H1 (cell line): ENCODE results near the gene CLINT1. TPM values are rescaled to one million over a fixed set of nuclear protein-coding genes. Genes with fewer than 3 reads are reported as not detected.

Experiments
- CTCF ChIA-PET: fragments of 300-600 bp; sonication (Branson Sonifier 250); formaldehyde crosslinking; loops from one replicate; lab custom pipeline; 2021; ENCODE audit not compliant: partially characterized antibody; lab: Charles Lee
- POLR2A ChIA-PET: fragments of 300-600 bp; sonication (Branson Sonifier 250); formaldehyde crosslinking; loops from one replicate; lab custom pipeline; 2021; ENCODE audit warnings: inconsistent platforms; ENCODE audit not compliant: partially characterized antibody; lab: Charles Lee
- DNase-seq, 2 experiments: peaks; one replicate each; pipeline versions ENCODE4 v3.0.0 to v3.0.0-alpha.2; 2010 to 2022; ENCODE audit warnings: low spot score in 2 of 2, low read depth in 1 of 2, mixed read lengths in 1 of 2
- FAIRE-seq: peaks from 2 replicates; lab custom pipeline; 2011; peaks lifted over from hg19 to GRCh38; lab: Jason Lieb, UNC
- H2AFZ ChIP-seq: 2 replicates; pipeline ENCODE4 v1.8.1; 2012; ENCODE audit warnings: low read length, inconsistent platforms
- H2AK5ac ChIP-seq: 2 replicates; pipeline ENCODE4 v1.6.1; 2013; ENCODE audit warnings: low read depth, low read length
- H2BK120ac ChIP-seq: replicated peaks from 2 replicates; pipeline ENCODE3; 2013; ENCODE audit warnings: low read depth, low read length, inconsistent platforms
- H2BK12ac ChIP-seq: 2 replicates; pipeline ENCODE4 v1.6.1; 2013; ENCODE audit warnings: low read depth, low read length
- H2BK15ac ChIP-seq: 2 replicates; pipeline ENCODE4 v1.6.1; 2013; ENCODE audit warnings: low read length
- H2BK20ac ChIP-seq: 2 replicates; pipeline ENCODE4 v1.6.1; 2013; ENCODE audit warnings: low read length
- H2BK5ac ChIP-seq: 2 replicates; pipeline ENCODE4 v1.6.1; 2013; ENCODE audit warnings: low read depth, low read length
- H3K14ac ChIP-seq: 2 replicates; pipeline ENCODE4 v1.6.1; 2013; ENCODE audit warnings: inconsistent platforms; ENCODE audit not compliant: insufficient read length
- H3K18ac ChIP-seq: 2 replicates; pipeline ENCODE4 v1.6.1; 2013; ENCODE audit warnings: low read length; ENCODE audit errors: extremely low read depth
- H3K23ac ChIP-seq: 2 replicates; pipeline ENCODE4 v1.6.1; 2013; ENCODE audit warnings: inconsistent platforms; ENCODE audit not compliant: insufficient read length
- H3K23me2 ChIP-seq: 2 replicates; pipeline ENCODE4 v1.6.1; 2013; ENCODE audit warnings: low read depth, low read length
- H3K27ac ChIP-seq: 2 replicates; pipeline ENCODE4 v1.6.1; 2011; ENCODE audit warnings: low read depth, low read length, inconsistent platforms
- H3K27me3 ChIP-seq, 4 experiments: replicated peaks in 1 of 4; 1 replicate in 1 of 4; 2 replicates in 3 of 4; pipeline versions ENCODE4 v1.6.1 to v1.8.1; 2011 to 2013; ENCODE audit warnings: low read length in 3 of 4, mild to moderate bottlenecking in 3 of 4, inconsistent platforms in 2 of 4, mixed read lengths in 2 of 4, moderate library complexity in 1 of 4; ENCODE audit not compliant: control insufficient read depth in 3 of 4, insufficient read depth in 3 of 4; ENCODE audit errors: extremely low read depth in 1 of 4
- H3K36me3 ChIP-seq, 4 experiments: 2 replicates each; pipeline versions ENCODE4 v1.6.1 to v1.8.1; 2011 to 2013; ENCODE audit warnings: mild to moderate bottlenecking in 4 of 4, low read length in 3 of 4, moderate library complexity in 2 of 4, control low read depth in 1 of 4, inconsistent platforms in 1 of 4; ENCODE audit not compliant: insufficient read depth in 4 of 4, control insufficient read depth in 2 of 4
- H3K4ac ChIP-seq: replicated peaks from 2 replicates; pipeline ENCODE3; 2013; ENCODE audit warnings: low read length, low read depth, mixed read lengths, inconsistent platforms; ENCODE audit not compliant: insufficient read length
- H3K4me1 ChIP-seq, 4 experiments: replicated peaks in 1 of 4; 1 replicate in 1 of 4; 2 replicates in 3 of 4; pipeline versions ENCODE4 v1.6.1 to v1.8.1; 2011 to 2013; ENCODE audit warnings: low read length in 3 of 4, inconsistent platforms in 2 of 4, mixed read lengths in 1 of 4; ENCODE audit not compliant: insufficient read depth in 4 of 4, control insufficient read depth in 3 of 4
- H3K4me2 ChIP-seq, 2 experiments: 2 replicates each; pipeline versions ENCODE4 v1.6.1 to v1.8.1; 2011 to 2013; ENCODE audit warnings: low read depth in 2 of 2, low read length in 2 of 2, control low read depth in 1 of 2, inconsistent platforms in 1 of 2, mild to moderate bottlenecking in 1 of 2; ENCODE audit not compliant: insufficient read depth in 1 of 2
- H3K4me3 ChIP-seq, 4 experiments: fragments of 200-600, 300-600 bp in 1 of 4; sonication (generic), shearing (Covaris generic), sonication (Bioruptor Twin) in 1 of 4; 2 replicates each; pipeline versions ENCODE4 v1.5.1 to v1.8.1; 2011 to 2016; ENCODE audit warnings: low read length in 4 of 4, low read depth in 3 of 4, control low read depth in 2 of 4, inconsistent platforms in 2 of 4, mild to moderate bottlenecking in 2 of 4, mixed read lengths in 1 of 4, moderate library complexity in 1 of 4; ENCODE audit not compliant: insufficient read depth in 2 of 4; ENCODE audit errors: extremely low read depth in 1 of 4
- H3K56ac ChIP-seq: replicated peaks from 2 replicates; pipeline ENCODE3; 2013; ENCODE audit warnings: low read depth, mild to moderate bottlenecking, mixed read lengths, low read length, inconsistent platforms; ENCODE audit not compliant: insufficient read length
- H3K79me1 ChIP-seq: 2 replicates; pipeline ENCODE4 v1.6.1; 2013; ENCODE audit warnings: low read depth, low read length, control low read depth
- H3K79me2 ChIP-seq, 2 experiments: 2 replicates each; pipeline versions ENCODE4 v1.6.1 to v1.8.1; 2012 to 2013; ENCODE audit warnings: low read length in 2 of 2, mild to moderate bottlenecking in 2 of 2, inconsistent platforms in 1 of 2; ENCODE audit not compliant: insufficient read depth in 2 of 2, control insufficient read depth in 1 of 2
- H3K9ac ChIP-seq, 4 experiments: replicated peaks in 1 of 4; 1 replicate in 1 of 4; 2 replicates in 3 of 4; pipeline versions ENCODE4 v1.6.1 to v1.8.1; 2011 to 2013; ENCODE audit warnings: low read depth in 3 of 4, low read length in 3 of 4, control low read depth in 2 of 4, mild to moderate bottlenecking in 2 of 4, moderate library complexity in 2 of 4, inconsistent platforms in 1 of 4; ENCODE audit errors: extremely low read depth in 1 of 4
- H3K9me3 ChIP-seq, 2 experiments: 2 replicates each; pipeline versions ENCODE4 v1.6.1 to v1.8.1; 2012 to 2013; ENCODE audit warnings: mild to moderate bottlenecking in 2 of 2, moderate library complexity in 2 of 2, control low read depth in 1 of 2, inconsistent platforms in 1 of 2, low read depth in 1 of 2, low read length in 1 of 2, mixed read lengths in 1 of 2; ENCODE audit not compliant: insufficient read depth in 2 of 2
- H4K20me1 ChIP-seq, 2 experiments: replicated peaks in 1 of 2; 2 replicates each; pipeline versions ENCODE3 to v1.8.1; 2011 to 2013; ENCODE audit warnings: inconsistent platforms in 2 of 2, low read length in 2 of 2, mild to moderate bottlenecking in 1 of 2; ENCODE audit not compliant: insufficient read depth in 2 of 2, control insufficient read depth in 1 of 2
- H4K5ac ChIP-seq: 2 replicates; pipeline ENCODE4 v1.6.1; 2013; ENCODE audit warnings: low read length, low read depth, mixed read lengths, inconsistent platforms; ENCODE audit not compliant: insufficient read length
- H4K8ac ChIP-seq: 2 replicates; pipeline ENCODE4 v1.8.0; 2013; ENCODE audit warnings: mild to moderate bottlenecking, moderate library complexity, low read length, inconsistent platforms; ENCODE audit not compliant: insufficient read depth; ENCODE audit errors: extremely low read depth
- H4K91ac ChIP-seq: replicated peaks from 2 replicates; pipeline ENCODE3; 2013; ENCODE audit warnings: low read length, mixed read lengths, inconsistent platforms; ENCODE audit not compliant: insufficient read length
- ASH2L ChIP-seq: fragments of 200-600, 300-600 bp; sonication (generic); IDR thresholded peaks from one replicate; pipeline ENCODE4 v1.7.1; 2017; ENCODE audit warnings: low read length
- CREB1 ChIP-seq: IDR thresholded peaks from 2 replicates; pipeline ENCODE4 v1.6.1; 2012; ENCODE audit warnings: inconsistent platforms
- EGR1 ChIP-seq: IDR thresholded peaks from 2 replicates; pipeline ENCODE4 v1.6.1; 2011; ENCODE audit warnings: low read depth, low read length, borderline replicate concordance
- JUN ChIP-seq: IDR thresholded peaks from 2 replicates; pipeline ENCODE4 v1.6.1; 2011; ENCODE audit warnings: low read depth, mild to moderate bottlenecking, improper control_type of control experiment, low read length
- MAFK ChIP-seq: IDR thresholded peaks from 2 replicates; pipeline ENCODE4 v1.6.1; 2012; ENCODE audit warnings: low read depth, mild to moderate bottlenecking, improper control_type of control experiment, low read length
- MAX ChIP-seq: IDR thresholded peaks from 2 replicates; pipeline ENCODE4 v1.6.1; 2012; ENCODE audit warnings: inconsistent platforms
- NANOG ChIP-seq: IDR thresholded peaks from 2 replicates; pipeline ENCODE4 v1.6.1; 2011; ENCODE audit warnings: low read length, low read depth, mild to moderate bottlenecking, inconsistent platforms; ENCODE audit not compliant: insufficient read depth, poor library complexity, severe bottlenecking
- PHF8 ChIP-seq: fragments of 200-600 bp; sonication (generic); conservative IDR thresholded peaks from 2 replicates; pipeline ENCODE4 v1.7.1; 2012; ENCODE audit warnings: low read depth, mild to moderate bottlenecking, inconsistent platforms, low read length, moderate library complexity
- RAD21 ChIP-seq, 2 experiments: IDR thresholded peaks in 1 of 2; conservative IDR thresholded peaks in 1 of 2; 2 replicates each; pipeline ENCODE4 v1.6.1; 2011; ENCODE audit warnings: low read depth in 2 of 2, low read length in 2 of 2, improper control_type of control experiment in 1 of 2, inconsistent platforms in 1 of 2, mild to moderate bottlenecking in 1 of 2, moderate library complexity in 1 of 2
- SP1 ChIP-seq: IDR thresholded peaks from 2 replicates; pipeline ENCODE4 v1.6.1; 2011; ENCODE audit warnings: low read depth, low read length
- TAF7 ChIP-seq: optimal IDR thresholded peaks from 2 replicates; pipeline ENCODE3; 2011; ENCODE audit warnings: low read depth, mild to moderate bottlenecking, inconsistent platforms, low read length, moderate library complexity, borderline replicate concordance
- USF2 ChIP-seq: IDR thresholded peaks from 2 replicates; pipeline ENCODE4 v1.6.1; 2011; ENCODE audit warnings: low read length, improper control_type of control experiment
- ZNF274 ChIP-seq: IDR thresholded peaks from 2 replicates; pipeline ENCODE4 v1.7.0; 2012; ENCODE audit warnings: low read length, borderline replicate concordance; ENCODE audit errors: extremely low read depth
- WGBS, 2 experiments: shearing (Covaris generic) in 1 of 2; methylation state at CpG; one replicate each; pipeline versions ENCODE4 v1.1.6 to v1.1.7; 2013 to 2015; ENCODE audit warnings: low lambda C conversion rate in 2 of 2, mixed read lengths in 2 of 2, inconsistent platforms in 1 of 2, low coverage in 1 of 2, missing lambda C conversion rate in 1 of 2; ENCODE audit not compliant: insufficient replicate concordance in 2 of 2, insufficient coverage in 1 of 2, insufficient read length in 1 of 2; ENCODE audit errors: extremely low coverage in 1 of 2, missing lambda C conversion rate in 1 of 2; 5-methylcytosine and 5-hydroxymethylcytosine counted together
- polyA plus RNA-seq, 7 experiments: library from polyadenylated mRNA; depleted of rRNA in 3 of 7; stranded (reverse) in 5 of 7; unstranded in 2 of 7; fragments of >200 nt in 5 of 7; fragments of 200-250 nt in 2 of 7; gene quantifications; 1 replicate in 5 of 7; 2 replicates in 1 of 7; 4 replicates in 1 of 7; pipeline versions ENCODE4 v1.2.1 to v1.2.3, GENCODE V29; 2011 to 2013; ENCODE audit warnings: missing spikeins in 2 of 7, mixed read lengths in 2 of 7
- total RNA-seq: library from RNA; stranded (reverse); fragmentation: NEBNext Ultra II Directional; extraction: Animal tissue kit (Norgen Biotek cat#: 25700); gene quantifications from 2 replicates; pipeline ENCODE4 v1.2.1, GENCODE V29; 2021

CLINT1 gene
- total and polyA plus RNA-seq, 2 of the 8 experiments (the other 6 are each of a cell fraction or from before 2014, with no cell fraction given): 85.9 to 140 TPM

- no peak for FAIRE-seq
- Histone ChIP-seq H3K79me1 (no peaks in the 10 kb centered on the region), H4K91ac (no peak overlapping the region), H3K56ac (no peak overlapping the region), H3K9ac (no peak overlapping the region), H3K9me3 (no peaks in the 10 kb centered on the region), H2BK5ac (no peak overlapping the region), H3K27ac (no peak overlapping the region), H2BK15ac (no peak overlapping the region), H3K79me2 (no peaks in the 10 kb centered on the region), H2BK12ac (no peak overlapping the region), H2BK120ac (no peak overlapping the region), H3K23ac (no peak overlapping the region), H3K23me2 (no peaks in the 10 kb centered on the region), H3K4me1 (no peaks in the 10 kb centered on the region), H4K8ac (no peak overlapping the region), H3K4me2 (no peak overlapping the region), H4K20me1 (no peaks in the 10 kb centered on the region), H3K27me3 (no peaks in the 10 kb centered on the region), H2AK5ac (no peak overlapping the region), H4K5ac (no peak overlapping the region), H3K4ac (no peak overlapping the region), H2BK20ac (no peak overlapping the region), H2AFZ (peak overlapping the region; percentile 49), H3K36me3 (no peaks in the 10 kb centered on the region), H3K18ac (no peak overlapping the region), H3K14ac (no peak overlapping the region), H3K4me3 (no peak overlapping the region)
- 86% methylated on average over 10 of the region's 10 CpGs; no CpG with 5 or more reads in 1 of the 2 experiments for WGBS, 2 experiments
- ChIA-PET POLR2A (no interaction called here), CTCF (interaction anchor here (4.1 kb wide), 1 partner anchor 8 kb away, joined by 27 read pairs; no protein-coding TSS in a partner anchor)
- no peak for DNase-seq
- TF ChIP-seq MAFK (no peak), SP1 (no peak), USF2 (no peak), ZNF274 (no peak), NANOG (no peak), MAX (no peak), TAF7 (no peak), EGR1 (no peak), CREB1 (no peak), ASH2L (no peak), PHF8 (no peak), RAD21 (IDR thresholded peaks at IDR 0.05 in 1 of 2, conservative IDR thresholded peaks at IDR 0.05 in 1 of 2; ENCODE audit: low read depth in 2 of 2, low read length in 2 of 2) (no peak), JUN (no peak)
Measured at GRCh38 chr5:157772127-157772526, 86.8 kb downstream of the CLINT1 start.
